Inflammatory macrophage (primary cell): Measurements from ENCODE around the gene MAP1S.
"Not testable (repeated sequence)": the region's sequence is repeated elsewhere in the genome, so short reads cannot be mapped to it uniquely, and the experiment has no call there.

ENCODE experiments used
- DNase-seq, 2 donors: peaks; one replicate each; pipeline ENCODE4 v3.0.0-alpha.2; 2020 to 2022

MAP1S gene

DNA sequence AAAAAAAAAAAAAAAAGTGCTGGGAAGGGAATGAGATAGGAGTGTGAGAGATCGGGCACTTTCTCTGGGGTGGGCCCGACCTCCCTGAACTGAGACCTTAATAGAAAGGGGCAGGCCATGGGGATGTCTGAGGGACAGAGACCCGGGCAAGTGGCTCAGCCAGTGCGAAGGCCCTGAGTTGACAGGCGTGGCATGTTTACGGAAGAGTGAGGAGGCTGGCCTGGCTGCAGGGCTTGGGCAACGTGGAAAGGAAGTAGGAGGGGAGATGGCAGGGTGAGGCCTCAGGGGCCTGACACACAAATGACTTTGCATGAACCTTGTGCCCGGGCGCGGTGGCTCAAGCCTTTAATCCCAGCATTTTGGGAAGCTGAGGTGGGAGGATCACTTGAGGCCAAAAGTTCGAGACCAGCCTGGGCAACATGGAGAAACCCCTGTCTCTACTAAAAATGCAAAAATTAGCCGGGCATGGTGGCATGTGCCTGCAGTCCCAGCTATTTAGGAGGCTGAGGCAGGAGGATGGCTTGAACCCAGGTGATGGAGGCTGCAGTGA lies 45.9 kb downstream of the MAP1S start:
- peak; percentile 96 to 97 for DNase-seq

DNA sequence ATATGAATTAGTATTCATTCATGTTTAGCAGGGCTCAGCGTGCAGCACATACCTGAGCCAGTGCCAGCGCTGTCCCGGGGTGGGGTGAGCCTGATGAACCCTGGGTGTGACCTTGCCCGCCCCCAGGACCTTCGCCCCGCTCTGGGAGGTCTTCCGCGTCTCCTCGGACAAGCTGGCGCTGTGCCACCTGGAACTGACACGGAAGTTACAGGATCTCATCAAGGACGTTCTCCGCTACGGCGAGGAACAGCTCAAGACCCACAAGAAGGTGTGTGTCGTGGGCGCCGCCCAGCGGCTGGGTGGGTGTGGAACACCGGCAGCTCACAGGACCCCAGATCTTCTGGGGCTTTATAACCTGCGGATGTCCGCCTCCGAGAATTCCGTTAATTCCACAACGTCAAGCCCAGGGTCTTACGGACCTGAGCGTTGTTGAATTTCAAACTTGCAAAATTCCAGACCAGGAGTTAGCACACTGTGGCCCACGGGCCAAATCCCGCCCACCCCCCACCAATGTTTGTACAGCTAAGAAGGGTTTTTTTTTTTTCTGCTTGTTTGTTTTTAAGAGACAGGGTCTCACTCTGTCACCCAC lies 47.4 kb downstream of the MAP1S start:
- DNase-seq, result peak; percentile 73 to 88

DNA sequence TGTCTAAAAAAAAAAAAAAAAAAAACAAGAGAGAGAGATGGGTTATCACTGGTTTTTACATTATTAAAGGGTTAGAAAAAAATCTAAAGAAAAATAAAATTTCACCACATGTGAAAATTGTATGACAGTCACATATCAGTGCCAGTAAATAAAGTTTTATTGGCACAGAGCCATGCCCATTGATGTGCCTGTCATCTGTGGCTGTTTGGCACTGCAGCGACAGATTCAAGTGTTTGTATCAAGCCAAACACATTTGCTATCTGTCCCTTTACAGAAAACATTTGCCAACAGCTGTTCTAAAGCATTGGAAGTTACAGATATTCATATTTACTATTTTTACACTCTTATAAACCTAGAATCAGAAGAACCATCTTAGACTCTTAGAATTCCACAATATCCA lies 48.3 kb downstream of the MAP1S start:
- no peak for DNase-seq

DNA sequence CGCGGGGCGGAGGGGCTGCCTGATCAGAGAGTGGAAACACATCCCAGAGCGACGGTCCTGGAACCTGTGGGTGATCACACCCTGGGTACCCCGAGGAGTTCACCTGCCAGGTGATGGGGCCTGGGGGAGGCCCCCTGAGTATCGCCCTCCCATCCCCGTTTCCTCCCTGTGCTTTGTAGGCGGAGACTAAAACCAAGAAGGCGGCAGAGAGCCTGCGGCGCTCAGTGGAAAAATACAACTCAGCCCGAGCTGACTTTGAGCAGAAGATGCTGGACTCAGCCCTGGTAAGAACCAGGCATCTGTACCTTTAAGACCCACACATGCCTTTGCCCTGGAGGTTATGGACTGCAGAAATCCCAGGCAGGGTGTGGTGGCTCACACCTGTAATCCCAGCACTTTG lies 51.3 kb downstream of the MAP1S start:
- DNase-seq, result no peak

DNA sequence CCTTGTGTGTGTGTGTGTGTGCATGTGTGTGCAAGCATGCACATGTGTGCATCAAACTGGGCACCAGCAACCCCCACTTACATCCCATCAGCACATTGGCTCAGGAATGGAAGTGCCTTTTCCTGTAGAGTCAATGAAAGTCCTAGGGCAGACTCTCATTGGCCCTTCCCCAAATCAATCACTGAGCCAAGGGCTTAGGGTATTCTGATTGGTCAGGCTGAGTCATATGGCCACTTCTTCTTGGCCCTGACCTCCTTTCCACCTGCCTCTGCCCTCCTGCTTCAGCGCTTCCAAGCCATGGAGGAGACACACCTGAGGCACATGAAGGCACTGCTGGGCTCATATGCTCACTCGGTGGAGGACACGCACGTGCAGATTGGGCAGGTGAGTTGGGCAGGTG lies 52.9 kb downstream of the MAP1S start:
- DNase-seq, result peak; percentile 31 to 46

DNA sequence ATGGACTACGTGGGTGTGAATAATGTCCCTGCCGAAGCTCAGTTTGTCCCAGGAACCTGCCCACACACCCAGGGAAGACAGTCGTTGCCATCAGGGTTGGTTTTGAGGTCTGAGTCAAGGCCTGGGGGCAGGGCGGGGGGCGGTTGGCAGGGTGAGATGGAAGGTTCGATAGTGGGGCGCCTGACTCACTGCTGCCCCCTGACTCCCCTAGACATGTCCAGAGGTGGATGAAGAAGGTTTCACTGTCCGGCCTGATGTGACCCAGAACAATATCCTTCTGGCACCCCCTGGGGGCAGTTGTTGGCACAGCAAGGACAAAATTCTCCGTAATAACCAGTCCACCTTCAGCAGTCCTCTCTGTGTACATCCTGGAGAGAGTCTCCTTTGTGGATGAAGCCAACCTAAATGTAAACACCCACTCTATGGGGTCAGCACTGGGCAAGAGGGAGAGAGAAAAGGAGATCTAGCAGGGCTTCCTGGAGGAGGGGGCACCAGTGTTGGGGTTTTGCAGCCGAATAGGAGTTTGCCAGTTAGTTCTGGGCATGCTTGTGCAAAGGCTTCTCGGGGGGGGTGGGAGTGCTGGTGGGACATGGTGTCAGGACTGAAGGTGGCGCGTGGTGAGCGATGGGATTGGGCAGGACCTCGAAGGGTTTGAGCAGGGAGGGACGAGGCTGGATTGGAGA lies 56.1 kb downstream of the MAP1S start:
- DNase-seq, result peak; percentile 60 to 67

DNA sequence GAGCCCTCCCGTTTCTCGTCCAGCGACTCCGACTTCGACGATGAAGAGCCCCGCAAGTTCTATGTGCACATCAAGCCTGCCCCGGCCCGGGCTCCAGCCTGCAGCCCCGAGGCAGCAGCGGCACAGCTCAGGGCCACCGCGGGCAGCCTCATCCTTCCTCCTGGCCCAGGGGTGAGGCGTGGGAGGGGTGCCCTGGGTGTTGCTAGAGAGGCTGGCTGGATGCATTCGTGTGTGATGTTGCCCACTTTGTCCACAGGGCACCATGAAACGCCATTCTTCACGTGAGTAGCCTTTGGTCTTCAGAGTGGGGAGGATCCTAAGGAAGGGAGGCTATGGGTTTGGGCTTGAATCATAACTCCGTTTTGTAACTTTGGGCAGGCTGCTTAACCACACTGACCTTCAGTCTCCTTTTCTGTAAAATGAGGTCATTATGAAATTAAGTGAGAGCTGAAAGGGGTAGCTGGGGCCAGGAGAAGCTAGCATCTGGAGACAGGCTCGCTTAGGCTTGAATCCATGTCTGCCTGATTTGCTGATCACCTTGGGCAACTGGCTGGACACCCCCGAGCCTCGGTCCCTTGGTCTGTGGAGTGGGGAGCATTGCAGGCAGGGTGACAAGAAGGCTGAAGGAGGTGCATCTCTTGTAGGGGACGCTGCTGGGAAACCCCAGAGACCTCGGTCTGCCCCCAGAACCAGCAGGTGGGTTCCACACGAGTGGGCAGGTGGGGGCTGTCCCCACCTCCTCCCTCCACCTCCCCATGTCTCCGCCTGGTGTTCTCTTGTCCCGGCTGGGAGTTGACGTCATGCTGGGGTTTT lies 56.9 kb downstream of the MAP1S start:
- peak; percentile 95 for DNase-seq

DNA sequence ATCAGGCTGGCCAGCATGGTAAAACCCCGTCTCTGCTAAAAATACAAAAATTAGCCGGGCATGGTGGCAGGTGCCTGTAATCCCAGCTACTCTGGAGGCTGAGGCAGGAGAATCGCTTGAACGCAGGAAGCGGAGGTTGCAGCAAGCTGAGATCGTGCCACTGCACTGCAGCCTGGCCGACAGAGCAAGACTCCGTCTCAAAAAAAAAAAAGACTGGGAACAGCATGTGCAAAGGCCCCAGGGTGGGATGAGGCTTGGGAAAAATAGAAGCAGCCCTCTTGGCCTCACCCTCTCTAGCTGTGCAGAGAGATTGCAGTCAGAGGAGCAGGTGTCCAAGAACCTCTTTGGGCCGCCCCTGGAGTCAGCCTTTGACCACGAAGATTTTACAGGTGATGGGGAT lies 58.6 kb downstream of the MAP1S start:
- DNase-seq, result not testable (repeated sequence)

DNA sequence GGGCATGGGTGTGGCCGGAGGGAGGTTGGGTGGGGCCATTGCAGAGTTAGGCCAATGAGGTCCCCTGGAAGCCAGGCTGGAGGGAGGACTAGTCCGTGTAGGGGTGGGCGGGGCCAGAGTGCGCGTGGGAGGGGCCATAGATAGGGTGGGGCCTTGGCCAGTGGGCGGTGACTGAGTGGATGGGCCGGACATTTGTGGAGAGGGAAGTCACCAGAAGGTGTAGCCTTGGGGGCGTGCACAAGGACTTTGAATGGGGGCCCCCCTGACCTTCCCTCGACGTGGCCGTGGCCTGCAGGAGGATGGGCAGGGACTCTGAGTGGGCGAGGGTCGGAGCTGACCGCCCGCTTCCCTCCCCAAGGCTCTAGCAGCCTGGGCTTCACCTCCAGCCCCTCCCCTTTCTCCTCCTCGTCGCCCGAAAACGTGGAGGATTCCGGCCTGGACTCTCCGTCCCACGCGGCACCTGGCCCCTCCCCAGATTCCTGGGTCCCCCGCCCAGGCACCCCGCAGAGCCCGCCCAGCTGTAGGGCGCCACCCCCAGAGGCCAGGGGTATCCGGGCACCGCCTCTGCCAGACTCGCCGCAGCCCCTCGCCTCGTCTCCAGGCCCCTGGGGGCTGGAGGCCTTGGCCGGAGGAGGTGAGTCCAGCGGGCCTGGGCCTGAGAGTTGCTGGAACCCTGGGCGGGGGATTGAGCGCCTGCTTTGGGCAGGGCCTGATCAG lies 59.1 kb downstream of the MAP1S start:
- peak; percentile 89 to 94 for DNase-seq

DNA sequence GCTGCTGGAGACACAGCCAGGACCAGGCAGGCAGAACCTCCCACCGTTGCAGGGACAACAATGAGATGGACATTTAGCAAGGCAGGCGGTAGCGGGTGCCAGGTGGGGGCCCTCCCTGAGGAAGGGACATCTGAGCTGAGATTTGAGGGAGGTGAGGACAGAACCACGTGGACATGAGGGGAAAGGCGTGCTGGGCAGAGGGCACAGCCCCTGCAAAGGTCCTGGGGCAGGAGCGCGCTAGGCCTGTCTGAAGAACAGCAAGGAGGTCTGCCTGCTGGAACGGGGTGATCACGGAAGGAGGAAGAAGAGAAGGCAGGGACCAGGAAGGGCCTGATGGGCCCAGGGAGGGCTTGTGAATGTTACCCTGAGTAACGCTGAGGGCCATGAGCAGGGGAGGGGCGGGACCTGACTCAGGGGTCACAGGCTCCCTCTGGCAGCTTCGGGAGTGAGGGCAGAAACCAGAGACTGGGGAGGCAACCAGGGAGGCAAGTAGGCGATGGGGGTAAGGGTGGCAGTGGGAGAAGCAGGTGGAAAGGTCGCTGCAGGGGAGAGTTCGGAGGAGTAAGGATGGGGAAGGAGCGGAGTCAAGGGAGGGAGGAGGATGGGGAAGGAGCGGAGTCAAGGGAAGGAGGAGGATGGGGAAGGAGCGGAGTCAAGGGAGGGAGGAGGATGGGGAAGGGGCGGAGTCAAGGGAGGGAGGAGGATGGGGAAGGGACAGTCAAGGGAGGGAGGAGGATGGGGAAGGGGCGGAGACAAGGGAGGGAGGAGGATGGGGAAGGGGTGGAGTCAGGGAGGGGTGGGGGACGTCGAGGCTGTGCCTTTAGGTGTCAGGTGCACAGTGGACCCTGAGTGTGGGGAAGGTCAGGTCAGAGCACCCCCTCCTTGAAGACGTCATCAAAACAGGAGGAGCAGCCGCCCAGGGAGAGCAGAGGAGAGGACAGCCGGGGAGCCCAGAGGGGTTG lies 60.0 kb downstream of the MAP1S start:
- DNase-seq, result peak; percentile 90 to 91

DNA sequence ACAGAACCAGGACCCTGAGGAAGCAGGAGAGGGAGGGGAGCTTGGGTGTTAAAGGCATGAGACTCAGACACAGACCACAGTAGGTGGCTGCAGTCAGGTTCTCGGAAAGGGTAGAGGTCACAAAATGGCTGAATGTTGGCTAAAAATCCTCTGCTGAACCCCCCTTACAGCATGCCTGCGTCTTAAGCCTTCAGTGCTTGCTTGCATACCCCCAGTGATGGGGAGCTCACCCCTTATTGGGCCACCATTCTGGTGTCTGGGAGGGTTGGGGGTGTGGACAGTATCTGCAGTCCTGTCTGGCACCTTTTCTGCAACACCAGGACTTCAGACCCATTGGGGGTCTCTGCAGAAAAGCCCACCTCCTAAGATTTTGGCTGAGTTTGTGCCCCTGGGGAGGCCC lies 61.5 kb downstream of the MAP1S start:
- DNase-seq, result no peak

DNA sequence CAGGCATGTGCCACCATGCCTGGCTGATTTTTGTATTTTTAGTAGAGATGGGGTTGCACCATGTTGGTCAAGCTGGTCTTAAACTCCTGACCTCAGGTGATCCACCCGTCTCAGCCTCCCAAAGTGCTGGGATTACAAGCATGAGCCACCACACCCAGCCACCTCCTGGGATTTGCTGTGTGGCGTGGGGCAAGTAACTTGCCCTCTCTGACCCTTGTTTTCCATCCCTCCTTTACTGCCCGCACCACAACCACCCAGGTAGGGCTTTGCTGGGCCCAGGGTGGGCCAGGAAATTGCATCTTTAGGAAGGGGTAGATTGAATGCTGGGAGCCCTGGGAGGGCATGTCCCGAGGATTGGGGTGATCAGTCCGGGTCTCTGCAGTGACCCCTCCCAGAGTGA lies 64.4 kb downstream of the MAP1S start:
- not testable (repeated sequence) for DNase-seq
